Fibroblast of mammary gland (primary cell): Measurements from ENCODE around the gene SDK2.
A peak's percentile ranks its signal among the peaks of the same experiment; 100 is the strongest.

Experiments
- DNase-seq: peaks from one replicate; pipeline ENCODE4 v3.0.0-alpha.2; 2010; ENCODE audit warnings: low read depth
- H3K4me3 ChIP-seq: 2 replicates; pipeline ENCODE4 v1.5.1; 2011; ENCODE audit warnings: low read depth, mild to moderate bottlenecking, low read length, moderate library complexity; ENCODE audit not compliant: control insufficient read depth
- TF ChIP-seq, protein P1 (sequence below): conservative IDR thresholded peaks from 2 replicates; pipeline ENCODE4 v1.5.1; 2011; ENCODE audit warnings: low read depth, low read length, inconsistent platforms; ENCODE audit not compliant: control insufficient read depth, insufficient read depth

SDK2 gene

DNA sequence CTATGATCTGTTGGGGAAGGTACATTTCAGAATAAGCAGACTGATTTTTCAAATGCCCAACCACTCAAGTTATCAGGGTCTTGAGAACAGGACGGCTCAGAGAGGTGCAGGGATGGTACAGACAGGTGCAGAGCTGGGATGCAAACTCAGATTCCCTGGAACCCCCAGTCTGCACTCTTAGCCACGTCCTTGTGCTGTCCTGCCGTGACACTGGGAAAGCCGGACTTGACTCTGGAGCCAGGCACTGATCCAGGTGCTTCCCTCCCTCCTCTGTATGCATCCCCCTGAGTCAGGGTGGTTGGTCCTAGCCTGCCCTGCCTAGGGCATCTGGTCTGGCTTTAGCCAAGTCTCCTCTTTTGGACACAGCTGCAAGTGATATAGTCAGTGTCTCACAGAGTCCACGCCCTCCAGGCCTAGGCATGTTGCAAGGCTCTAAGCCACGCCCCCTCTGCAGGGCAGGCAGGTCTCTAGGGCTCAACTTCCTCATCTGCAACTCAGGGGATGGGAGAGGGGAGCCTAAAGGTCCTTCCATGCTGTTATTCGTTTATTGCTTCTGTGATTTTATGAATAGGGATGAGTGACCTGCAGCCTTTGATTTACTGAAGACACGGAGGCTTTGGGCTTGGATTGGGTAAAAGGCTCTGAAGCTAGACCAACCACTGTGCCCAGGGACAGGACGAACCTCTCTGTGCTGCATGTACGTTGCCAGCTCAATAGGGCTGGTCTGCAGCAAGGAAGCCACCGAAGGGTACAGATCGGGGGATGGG lies 97.3 kb downstream of the SDK2 start:
- peak; percentile 55 for DNase-seq
- TF ChIP-seq, protein P1, sequence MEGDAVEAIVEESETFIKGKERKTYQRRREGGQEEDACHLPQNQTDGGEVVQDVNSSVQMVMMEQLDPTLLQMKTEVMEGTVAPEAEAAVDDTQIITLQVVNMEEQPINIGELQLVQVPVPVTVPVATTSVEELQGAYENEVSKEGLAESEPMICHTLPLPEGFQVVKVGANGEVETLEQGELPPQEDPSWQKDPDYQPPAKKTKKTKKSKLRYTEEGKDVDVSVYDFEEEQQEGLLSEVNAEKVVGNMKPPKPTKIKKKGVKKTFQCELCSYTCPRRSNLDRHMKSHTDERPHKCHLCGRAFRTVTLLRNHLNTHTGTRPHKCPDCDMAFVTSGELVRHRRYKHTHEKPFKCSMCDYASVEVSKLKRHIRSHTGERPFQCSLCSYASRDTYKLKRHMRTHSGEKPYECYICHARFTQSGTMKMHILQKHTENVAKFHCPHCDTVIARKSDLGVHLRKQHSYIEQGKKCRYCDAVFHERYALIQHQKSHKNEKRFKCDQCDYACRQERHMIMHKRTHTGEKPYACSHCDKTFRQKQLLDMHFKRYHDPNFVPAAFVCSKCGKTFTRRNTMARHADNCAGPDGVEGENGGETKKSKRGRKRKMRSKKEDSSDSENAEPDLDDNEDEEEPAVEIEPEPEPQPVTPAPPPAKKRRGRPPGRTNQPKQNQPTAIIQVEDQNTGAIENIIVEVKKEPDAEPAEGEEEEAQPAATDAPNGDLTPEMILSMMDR, result no peak
- no peak overlapping the region for H3K4me3 ChIP-seq

DNA sequence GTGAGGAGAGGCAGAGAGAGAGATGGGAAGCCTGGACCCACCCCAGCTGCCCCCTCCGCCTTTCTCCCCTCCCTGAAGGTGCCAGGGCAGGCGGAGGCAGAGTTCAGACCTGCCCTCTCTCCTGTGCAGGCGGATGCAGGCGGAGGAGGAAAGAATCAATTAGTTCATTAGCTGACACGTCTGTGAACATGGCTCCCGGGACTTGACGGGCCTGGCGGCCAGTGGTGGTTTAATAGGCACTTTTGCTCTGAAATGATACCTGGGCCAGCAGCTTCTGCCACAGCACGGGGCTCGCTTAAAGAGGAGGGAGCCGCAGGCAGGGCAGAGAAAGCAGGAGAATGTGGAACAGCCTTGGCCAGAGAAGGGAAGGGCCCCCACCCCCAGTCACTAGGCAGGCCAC lies 98.1 kb downstream of the SDK2 start:
- no peak overlapping the region for H3K4me3 ChIP-seq
- no peak for DNase-seq
- TF ChIP-seq, protein P1, result no peak

DNA sequence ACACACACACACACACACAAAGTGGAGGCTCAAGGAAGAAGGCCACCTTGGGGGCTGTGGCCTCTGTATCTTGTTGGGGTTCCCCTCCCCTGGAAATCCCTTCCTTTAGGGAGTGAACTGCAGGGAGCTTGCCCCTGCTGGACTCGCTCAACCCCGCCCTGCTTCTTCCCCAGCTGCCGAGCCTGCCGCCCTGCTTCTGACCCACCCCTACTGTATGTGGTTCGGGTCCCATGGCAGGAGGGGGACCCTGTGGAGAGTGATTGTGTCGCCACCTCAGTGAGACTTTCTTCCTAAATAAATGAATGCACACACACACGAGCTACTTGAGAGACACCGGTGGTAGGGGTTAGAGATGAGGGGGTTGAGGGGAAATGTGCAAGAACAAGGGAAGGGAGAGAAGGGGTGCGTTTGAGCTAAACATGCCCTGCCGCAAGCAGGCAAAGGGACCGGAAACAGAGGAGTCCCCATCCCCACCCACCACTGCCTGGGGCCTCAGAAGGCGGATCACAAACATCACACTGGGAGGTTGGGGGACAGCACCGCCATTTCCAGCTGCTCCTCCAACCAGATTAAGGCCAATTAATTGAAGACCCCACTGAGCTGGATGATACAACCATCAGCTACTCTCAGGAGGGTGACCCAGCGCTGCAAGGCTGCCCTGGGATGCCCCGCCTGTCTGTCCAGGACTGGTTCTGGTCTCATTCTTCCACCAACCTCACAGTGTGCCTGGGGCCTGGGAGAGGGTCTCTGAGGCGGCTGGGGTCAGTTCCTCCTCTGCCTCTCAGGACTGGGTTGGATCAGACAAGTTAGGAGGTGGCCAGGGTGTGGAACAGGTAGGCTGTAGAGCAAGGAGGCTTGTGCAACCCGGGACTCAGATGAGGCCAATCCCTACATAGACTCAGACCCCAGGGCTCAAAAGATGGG lies 98.9 kb downstream of the SDK2 start:
- no peak for DNase-seq
- no peak overlapping the region for H3K4me3 ChIP-seq
- TF ChIP-seq, protein P1, result no peak

DNA sequence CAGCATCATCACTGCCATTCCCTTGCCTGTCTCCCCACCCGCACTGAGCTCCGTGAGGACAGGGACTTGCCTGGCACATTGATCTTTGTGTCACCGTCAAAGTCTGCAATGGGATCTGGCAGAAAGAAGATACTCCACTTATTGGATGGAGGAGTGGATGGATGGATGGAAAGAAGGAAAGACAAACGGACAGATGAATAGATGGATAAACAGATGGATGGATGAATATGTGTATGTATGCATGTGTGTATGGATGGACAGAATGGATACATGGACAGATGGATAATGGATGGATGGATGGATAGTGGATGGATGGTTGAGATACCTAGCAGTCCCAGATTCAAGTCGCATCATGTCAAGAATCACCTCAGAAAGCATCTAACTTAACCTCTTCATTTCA lies 99.9 kb downstream of the SDK2 start:
- TF ChIP-seq, protein P1, result no peak
- no peak for DNase-seq
- H3K4me3 ChIP-seq, result no peak overlapping the region

DNA sequence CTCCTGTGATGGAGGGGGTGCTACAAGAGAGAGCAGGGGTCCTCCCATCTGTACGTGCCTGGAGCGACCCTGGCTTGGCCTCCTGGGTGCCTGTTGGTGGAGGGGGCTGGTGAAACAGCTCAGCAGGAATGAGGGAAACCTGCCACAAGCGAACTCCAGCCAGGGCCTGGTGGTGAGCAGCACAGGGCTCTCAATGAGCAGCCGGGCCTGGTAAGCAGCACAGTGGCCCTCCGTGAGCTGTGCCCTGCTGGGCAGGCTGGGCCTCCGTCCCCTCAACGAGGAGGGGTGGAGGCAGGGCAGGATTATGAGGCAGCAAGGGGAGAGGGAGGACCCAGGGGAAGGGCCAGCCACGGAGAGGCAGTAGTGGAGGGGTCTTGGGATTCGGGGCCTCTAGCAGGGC lies 101.9 kb downstream of the SDK2 start:
- DNase-seq, result no peak
- TF ChIP-seq, protein P1, result no peak
- no peak overlapping the region for H3K4me3 ChIP-seq

DNA sequence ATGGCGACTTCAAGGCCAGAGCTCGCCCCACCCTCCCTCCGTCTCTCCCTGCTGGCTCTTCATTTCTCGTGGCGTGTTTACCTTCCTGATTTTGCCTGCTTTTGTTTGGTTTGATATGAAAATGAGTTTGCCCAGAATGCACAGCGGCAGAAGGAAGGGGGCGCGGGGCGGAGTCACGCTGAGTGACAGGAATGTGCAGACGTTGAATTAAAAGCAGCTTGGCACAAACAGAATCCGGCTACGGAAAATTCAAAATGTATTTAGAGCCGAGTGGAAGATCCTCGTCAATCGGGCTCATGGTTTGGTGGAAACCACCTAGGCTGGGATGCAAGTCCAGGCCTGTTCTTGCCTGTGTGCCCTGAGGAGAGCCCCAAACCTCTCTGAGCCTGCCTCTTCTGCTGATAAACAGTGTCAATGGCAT lies 102.7 kb downstream of the SDK2 start:
- TF ChIP-seq, protein P1, result no peak
- no peak for DNase-seq
- no peak overlapping the region for H3K4me3 ChIP-seq
